Activated CD8-positive, alpha-beta memory T cell treated with anti-CD3 and anti-CD28 coated beads for 24 hours (primary cell): Measurements from ENCODE around the gene KNOP1.
"Not testable (repeated sequence)": the region's sequence is repeated elsewhere in the genome, so short reads cannot be mapped to it uniquely, and the experiment has no call there.

Experiments
- DNase-seq: peaks from one replicate; pipeline ENCODE4 v3.0.0-alpha.2; 2020

KNOP1 gene

GRCh38 chr16:19737306-19738038 lies 19.4 kb upstream of the KNOP1 start:
- DNase-seq = no peak

- DNase-seq = no peak
Measured at GRCh38 chr16:19735074-19735867, 17.2 kb upstream of the KNOP1 start.

- DNase-seq = no peak
Measured at GRCh38 chr16:19733551-19733950, 15.5 kb upstream of the KNOP1 start.

- DNase-seq = no peak
Measured at GRCh38 chr16:19728636-19728965, 10.6 kb upstream of the KNOP1 start.

GRCh38 chr16:19722981-19723380 lies 5.0 kb upstream of the KNOP1 start:
- DNase-seq = no peak

- DNase-seq = no peak
Measured at GRCh38 chr16:19722269-19722952, 4.4 kb upstream of the KNOP1 start.

- no peak for DNase-seq
Measured at GRCh38 chr16:19718624-19718965, 568 bp upstream of the KNOP1 start.

GRCh38 chr16:19717314-19717713 lies 713 bp downstream of the KNOP1 start:
- DNase-seq = no peak

- not testable (repeated sequence) for DNase-seq
Measured at GRCh38 chr16:19716728-19717127, 1.3 kb downstream of the KNOP1 start.

- no peak for DNase-seq
Measured at GRCh38 chr16:19716183-19716582, 1.8 kb downstream of the KNOP1 start.

GRCh38 chr16:19715566-19715965 lies 2.5 kb downstream of the KNOP1 start:
- no peak for DNase-seq

- no peak for DNase-seq
Measured at GRCh38 chr16:19713697-19714096, 4.3 kb downstream of the KNOP1 start.

GRCh38 chr16:19712418-19713058 lies 5.5 kb downstream of the KNOP1 start:
- DNase-seq = no peak

- DNase-seq = no peak
Measured at GRCh38 chr16:19711643-19712042, 6.4 kb downstream of the KNOP1 start.

GRCh38 chr16:19710991-19711545 lies 7.0 kb downstream of the KNOP1 start:
- no peak for DNase-seq

GRCh38 chr16:19710191-19710908 lies 7.7 kb downstream of the KNOP1 start:
- no peak for DNase-seq

- no peak for DNase-seq
Measured at GRCh38 chr16:19709381-19710136, 8.5 kb downstream of the KNOP1 start.

- no peak for DNase-seq
Measured at GRCh38 chr16:19708296-19709205, 9.5 kb downstream of the KNOP1 start.

GRCh38 chr16:19707569-19708295 lies 10.3 kb downstream of the KNOP1 start:
- DNase-seq = no peak

- no peak for DNase-seq
Measured at GRCh38 chr16:19706846-19707245, 11.2 kb downstream of the KNOP1 start.
